GM13977 (cell line): Measurements from ENCODE around the gene PRKG2.
"Not testable (repeated sequence)": the region's sequence is repeated elsewhere in the genome, so short reads cannot be mapped to it uniquely, and the experiment has no call there.

ENCODE experiments used
- DNase-seq: peaks from one replicate; pipeline ENCODE4 v3.0.0; 2012; ENCODE audit warnings: low spot score
- in situ Hi-C: fragments of 300-500 bp; cut with MboI; formaldehyde crosslinking; loops from one replicate; pipeline ENCODE4 v1.12.0; 2022; ENCODE audit warnings: low sequenced_read_pairs, low pct_unique_long_range_greater_than_20kb, mixed read lengths, inconsistent platforms; ENCODE audit not compliant: unreplicated experiment
- TF ChIP-seq, protein P1 (sequence below): IDR thresholded peaks from 2 replicates; pipeline ENCODE4 v1.5.1; 2012; ENCODE audit warnings: mild to moderate bottlenecking, control low read depth; ENCODE audit not compliant: insufficient read depth; ENCODE audit errors: extremely low read depth, missing control alignments

Gene PRKG2

DNA sequence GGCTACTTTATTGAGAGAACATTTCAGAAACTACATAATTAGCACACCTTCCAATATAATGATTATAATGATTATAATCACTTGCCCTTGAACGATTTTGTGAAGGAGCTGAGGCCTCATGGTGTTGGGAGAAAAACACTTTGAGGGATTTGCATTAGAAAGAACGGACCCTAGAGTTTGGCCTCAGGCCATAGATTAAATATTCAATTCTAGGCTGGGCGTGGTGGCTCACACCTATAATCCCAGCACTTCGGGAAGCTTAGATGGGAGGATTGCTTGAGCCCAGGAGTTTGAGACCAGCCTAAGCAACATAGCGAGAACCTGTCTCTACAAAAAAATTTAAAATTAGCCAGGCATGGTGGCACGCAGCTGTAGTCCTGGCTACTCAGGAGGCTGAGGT is 12.9 kb upstream of the PRKG2 start:
- in situ Hi-C loops = no loop called here
- TF ChIP-seq, protein P1, sequence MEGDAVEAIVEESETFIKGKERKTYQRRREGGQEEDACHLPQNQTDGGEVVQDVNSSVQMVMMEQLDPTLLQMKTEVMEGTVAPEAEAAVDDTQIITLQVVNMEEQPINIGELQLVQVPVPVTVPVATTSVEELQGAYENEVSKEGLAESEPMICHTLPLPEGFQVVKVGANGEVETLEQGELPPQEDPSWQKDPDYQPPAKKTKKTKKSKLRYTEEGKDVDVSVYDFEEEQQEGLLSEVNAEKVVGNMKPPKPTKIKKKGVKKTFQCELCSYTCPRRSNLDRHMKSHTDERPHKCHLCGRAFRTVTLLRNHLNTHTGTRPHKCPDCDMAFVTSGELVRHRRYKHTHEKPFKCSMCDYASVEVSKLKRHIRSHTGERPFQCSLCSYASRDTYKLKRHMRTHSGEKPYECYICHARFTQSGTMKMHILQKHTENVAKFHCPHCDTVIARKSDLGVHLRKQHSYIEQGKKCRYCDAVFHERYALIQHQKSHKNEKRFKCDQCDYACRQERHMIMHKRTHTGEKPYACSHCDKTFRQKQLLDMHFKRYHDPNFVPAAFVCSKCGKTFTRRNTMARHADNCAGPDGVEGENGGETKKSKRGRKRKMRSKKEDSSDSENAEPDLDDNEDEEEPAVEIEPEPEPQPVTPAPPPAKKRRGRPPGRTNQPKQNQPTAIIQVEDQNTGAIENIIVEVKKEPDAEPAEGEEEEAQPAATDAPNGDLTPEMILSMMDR = no peak
- DNase-seq = no peak

DNA sequence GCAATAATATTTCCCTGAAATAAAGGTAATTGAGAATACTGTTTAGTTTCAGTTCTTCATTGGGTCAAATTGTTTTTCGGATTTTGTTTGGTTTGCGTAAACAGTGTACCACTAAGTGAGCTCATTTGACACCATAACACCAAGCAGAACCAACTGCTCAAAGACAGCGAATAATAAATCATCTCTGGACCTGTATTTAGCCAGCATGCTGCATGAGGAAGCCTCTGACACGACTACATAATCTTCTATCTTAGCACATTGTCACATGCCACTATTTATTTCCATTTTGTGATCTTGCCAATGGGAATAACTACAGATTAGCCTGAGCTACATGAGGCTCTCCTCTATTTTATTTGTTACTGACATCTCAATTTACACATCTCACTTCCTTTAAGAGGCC is 12.1 kb upstream of the PRKG2 start:
- in situ Hi-C loops = no loop called here
- no peak for DNase-seq

DNA sequence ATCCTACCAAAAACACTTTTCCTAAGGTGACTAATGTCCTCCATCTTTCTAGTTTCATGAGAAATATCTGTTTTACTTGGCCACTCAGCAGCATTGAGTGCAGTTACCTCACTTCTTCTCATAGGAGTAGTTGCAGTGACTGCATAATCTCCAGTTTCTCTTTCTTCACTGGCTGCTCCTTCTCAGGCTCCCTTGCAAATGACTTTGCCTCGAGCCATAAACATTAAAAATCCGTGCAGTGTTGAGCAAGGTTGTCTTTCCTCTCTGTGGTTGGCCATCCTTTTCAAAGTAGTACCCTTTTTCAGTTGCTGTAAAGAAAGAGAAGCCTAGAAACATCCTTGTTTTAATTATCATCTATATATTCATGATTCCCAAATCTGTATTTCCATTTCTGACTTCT is 10.2 kb upstream of the PRKG2 start:
- TF ChIP-seq, protein P1 = no peak
- in situ Hi-C loops = no loop called here
- no peak for DNase-seq

More for the DNA sequence above, 12.1 kb upstream of the PRKG2 start:
- TF ChIP-seq, protein P1 = no peak

DNA sequence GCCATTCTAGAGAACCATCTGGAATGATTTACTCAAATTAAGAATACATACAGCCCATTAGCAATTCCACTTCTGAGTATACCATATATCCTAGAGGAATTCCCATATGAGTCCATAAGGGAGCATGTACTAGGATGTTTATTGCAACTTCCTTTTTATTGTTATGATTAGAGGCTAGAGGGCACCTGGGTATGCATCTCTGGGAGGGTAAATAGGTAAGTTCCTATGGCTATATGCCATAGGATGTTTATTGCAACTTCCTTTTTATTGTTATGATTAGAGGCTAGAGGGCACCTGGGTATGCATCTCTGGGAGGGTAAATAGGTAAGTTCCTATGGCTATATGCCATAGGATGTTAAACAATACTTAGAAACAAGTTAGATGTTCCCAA is 7.1 kb upstream of the PRKG2 start:
- DNase-seq, in situ Hi-C loops: not testable (repeated sequence)

DNA sequence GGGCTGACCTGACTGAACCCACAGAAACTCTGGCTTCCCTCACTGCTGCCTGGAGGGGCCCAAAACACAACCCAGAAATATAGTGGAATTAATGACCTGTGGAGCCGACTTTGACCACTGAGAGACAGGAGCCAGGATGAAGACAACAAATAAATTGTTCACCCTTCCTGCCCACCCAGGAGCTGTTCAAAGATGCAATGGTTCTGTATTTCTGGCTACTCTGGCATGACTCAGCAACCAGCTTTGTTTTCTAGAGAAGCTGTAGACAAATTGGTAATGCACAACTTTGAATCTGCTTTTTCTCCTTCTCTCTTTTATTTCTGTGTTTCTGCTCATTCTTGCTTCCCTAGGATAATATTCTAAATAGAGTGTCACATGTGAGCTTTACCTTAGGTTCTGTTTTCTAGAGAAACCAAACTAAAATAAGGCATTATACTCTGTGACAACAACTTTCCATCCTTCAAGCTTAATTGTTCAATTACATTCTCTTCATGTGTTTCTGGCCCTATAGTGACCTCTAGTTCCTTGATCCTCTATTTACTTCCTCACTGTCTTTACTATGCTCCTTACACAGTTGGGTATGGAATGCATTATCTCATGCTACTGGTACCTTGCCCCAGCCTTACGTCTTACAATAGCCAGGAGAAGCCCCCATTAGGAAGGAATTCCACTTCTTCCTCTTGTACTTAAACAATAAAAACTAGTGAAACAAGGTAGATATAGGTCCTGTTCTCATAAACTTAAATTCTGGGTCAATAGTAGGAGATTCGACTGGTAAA is 6.5 kb upstream of the PRKG2 start:
- no peak for DNase-seq
- in situ Hi-C loops = no loop called here
- TF ChIP-seq, protein P1 = no peak

DNA sequence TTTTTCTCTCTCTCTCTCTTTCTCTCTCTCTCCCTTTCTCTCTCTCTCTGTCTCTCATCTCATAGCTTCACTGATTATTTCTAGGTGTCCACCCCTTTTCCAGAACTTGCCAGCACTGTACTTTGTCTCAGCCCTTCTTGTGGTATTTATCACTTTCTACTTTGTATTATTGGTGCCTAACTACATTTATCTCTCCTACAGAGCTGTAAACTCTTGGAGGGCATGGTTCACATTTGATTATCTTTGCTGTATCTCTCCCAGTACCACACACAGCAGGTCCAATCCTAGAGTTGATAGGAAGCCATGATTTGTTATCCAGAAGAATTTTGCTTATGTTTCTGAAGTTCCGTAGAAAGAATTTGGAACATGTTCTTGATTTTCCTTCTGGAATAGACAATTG is 5.2 kb upstream of the PRKG2 start:
- TF ChIP-seq, protein P1 = no peak
- in situ Hi-C loops = no loop called here
- DNase-seq = no peak

DNA sequence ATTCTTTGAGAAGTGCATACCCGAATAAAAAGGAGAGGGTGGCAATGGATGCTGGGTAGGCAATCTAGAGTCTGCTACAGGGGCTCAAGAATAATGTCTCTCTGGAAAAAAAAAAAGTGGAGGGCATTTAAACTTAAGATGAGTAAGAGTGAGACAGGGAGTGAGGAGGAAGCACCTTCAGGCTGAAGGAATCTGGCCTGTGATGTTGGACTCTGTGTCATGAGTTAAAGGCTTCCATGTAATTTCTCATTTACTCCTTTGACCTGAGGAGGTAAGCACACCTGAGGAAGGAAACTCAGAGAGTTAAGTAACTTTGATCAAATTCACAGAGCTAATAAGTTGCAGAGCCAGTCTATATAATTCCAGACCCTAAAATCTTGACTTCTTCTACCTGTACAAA is 3.2 kb upstream of the PRKG2 start:
- in situ Hi-C loops = no loop called here
- TF ChIP-seq, protein P1 = no peak
- no peak for DNase-seq
